GM19438 (cell line): ENCODE data around the gene SRRM1.
"Not testable (repeated sequence)": the region's sequence is repeated elsewhere in the genome, so short reads cannot be mapped to it uniquely, and the experiment has no call there.

Source experiments
- ATAC-seq: cut with Tn5 transposase; IDR thresholded peaks from one replicate; pipeline ENCODE4 v1.9.1; 2021; ENCODE audit warnings: low read depth; ENCODE audit not compliant: unreplicated experiment

SRRM1 gene

GRCh38 chr1:24693827-24694379, 50.8 kb downstream of the SRRM1 start:
- no peak for ATAC-seq

- no peak for ATAC-seq
Measured at GRCh38 chr1:24694380-24694843, 51.3 kb downstream of the SRRM1 start.

- no peak for ATAC-seq
Measured at GRCh38 chr1:24695202-24695974, 52.3 kb downstream of the SRRM1 start.

- ATAC-seq = no peak
Measured at GRCh38 chr1:24696041-24696755, 53.1 kb downstream of the SRRM1 start.

- no peak for ATAC-seq
Measured at GRCh38 chr1:24696756-24697330, 53.7 kb downstream of the SRRM1 start.

GRCh38 chr1:24697453-24698001, 54.4 kb downstream of the SRRM1 start:
- ATAC-seq = not testable (repeated sequence)

- ATAC-seq = not testable (repeated sequence)
Measured at GRCh38 chr1:24698326-24698725, 55.2 kb downstream of the SRRM1 start.

- ATAC-seq = no peak
Measured at GRCh38 chr1:24699628-24700027, 56.5 kb downstream of the SRRM1 start.

GRCh38 chr1:24702511-24703293, 59.6 kb downstream of the SRRM1 start:
- ATAC-seq = no peak

GRCh38 chr1:24704411-24705259, 61.5 kb downstream of the SRRM1 start:
- ATAC-seq = no peak

GRCh38 chr1:24705260-24706073, 62.4 kb downstream of the SRRM1 start:
- ATAC-seq = no peak

GRCh38 chr1:24706074-24706389, 62.9 kb downstream of the SRRM1 start:
- ATAC-seq = not testable (repeated sequence)

GRCh38 chr1:24707687-24708086, 64.6 kb downstream of the SRRM1 start:
- ATAC-seq = no peak

- ATAC-seq = no peak
Measured at GRCh38 chr1:24708938-24709337, 65.8 kb downstream of the SRRM1 start.

GRCh38 chr1:24709791-24710441, 66.8 kb downstream of the SRRM1 start:
- ATAC-seq = no peak

GRCh38 chr1:24711329-24711728, 68.2 kb downstream of the SRRM1 start:
- ATAC-seq = no peak

- ATAC-seq = no peak
Measured at GRCh38 chr1:24713176-24713575, 70.1 kb downstream of the SRRM1 start.

- ATAC-seq = no peak
Measured at GRCh38 chr1:24713736-24714135, 70.6 kb downstream of the SRRM1 start.
